Activated naive CD8-positive, alpha-beta T cell treated with anti-CD3 and anti-CD28 coated beads, Interleukin-2, amount 10 ng/mL, durations not matched to agents 7 days and 5 days (primary cell): ENCODE data around the gene OR4F16. TPM values are rescaled to one million over a fixed set of nuclear protein-coding genes. Genes with fewer than 3 reads are reported as not detected.
"Not testable (repeated sequence)": the region's sequence is repeated elsewhere in the genome, so short reads cannot be mapped to it uniquely, and the experiment has no call there.

ENCODE experiments used
- ATAC-seq: fragments of 150-1000 bp; cut with Tn5 transposase; one replicate; pipeline ENCODE4 v1.10.0; 2021; ENCODE audit warnings: low read depth, moderate library complexity
- POLR2A ChIA-PET: fragments of 350-600 bp; sonication (Branson Sonifier 250); formaldehyde crosslinking; loops from one replicate; lab custom pipeline; 2021; ENCODE audit warnings: antibody characterized with exemption; lab: Charles Lee
- DNase-seq: peaks from one replicate; pipeline ENCODE4 v3.0.0; 2021
- H3K27ac Mint-ChIP-seq: one replicate; pipeline ENCODE4 v1.8.0; 2022; ENCODE audit warnings: mild to moderate bottlenecking, mixed read lengths
- H3K27me3 Mint-ChIP-seq: one replicate; pipeline ENCODE4 v1.8.0; 2022; ENCODE audit warnings: mild to moderate bottlenecking, moderate library complexity, mixed read lengths
- H3K36me3 Mint-ChIP-seq: one replicate; pipeline ENCODE4 v1.8.0; 2021; ENCODE audit warnings: mild to moderate bottlenecking, mixed read lengths
- H3K4me1 Mint-ChIP-seq: one replicate; pipeline ENCODE4 v1.8.0; 2021; ENCODE audit warnings: mixed read lengths
- H3K4me3 Mint-ChIP-seq: one replicate; pipeline ENCODE4 v1.8.0; 2022; ENCODE audit warnings: mild to moderate bottlenecking, moderate library complexity, mixed read lengths
- H3K9me3 Mint-ChIP-seq: one replicate; pipeline ENCODE4 v1.8.0; 2021; ENCODE audit warnings: mixed read lengths
- total RNA-seq, 2 experiments: library from RNA; stranded (reverse); gene quantifications; one replicate each; pipeline ENCODE4 v1.2.3, GENCODE V29; 2021

OR4F16 gene
- not detected for total RNA-seq

GRCh38 chr1:686554-686953 is at the start of gene OR4F16:
TSS of gene OR4F16 (minus strand) at chr1:686654. CDS start at chr1:686654, 0 bp downstream.
- H3K9me3 Mint-ChIP-seq, H3K27me3 Mint-ChIP-seq, H3K4me1 Mint-ChIP-seq, DNase-seq, H3K27ac Mint-ChIP-seq, POLR2A ChIA-PET, H3K4me3 Mint-ChIP-seq, H3K36me3 Mint-ChIP-seq, ATAC-seq: not testable (repeated sequence)

- POLR2A ChIA-PET, ATAC-seq, DNase-seq, H3K27me3 Mint-ChIP-seq, H3K9me3 Mint-ChIP-seq, H3K4me1 Mint-ChIP-seq, H3K27ac Mint-ChIP-seq, H3K36me3 Mint-ChIP-seq, H3K4me3 Mint-ChIP-seq: not testable (repeated sequence)
Measured at GRCh38 chr1:733649-734048, 47.2 kb upstream of the OR4F16 start.

- H3K9me3 Mint-ChIP-seq, H3K27me3 Mint-ChIP-seq, ATAC-seq, POLR2A ChIA-PET, H3K4me1 Mint-ChIP-seq, H3K27ac Mint-ChIP-seq, DNase-seq, H3K36me3 Mint-ChIP-seq, H3K4me3 Mint-ChIP-seq: not testable (repeated sequence)
Measured at GRCh38 chr1:727040-727439, 40.6 kb upstream of the OR4F16 start.

Other genes with a start within 250 kb of the OR4F16 start
- gene OR4F29, start 235.0 kb downstream of the OR4F16 start, total RNA-seq, result not detected
- under 1 TPM in 1 of 2 experiments, not detected in 1; 0.22 TPM for gene SAMD11, start 237.3 kb upstream of the OR4F16 start, total RNA-seq